HG02885 (cell line): ENCODE data around the gene GRP.

Source experiments
- ATAC-seq: cut with Tn5 transposase; IDR thresholded peaks from one replicate; pipeline ENCODE4 v1.9.1; 2021; ENCODE audit warnings: mild to moderate bottlenecking; ENCODE audit not compliant: unreplicated experiment, poor library complexity

Gene GRP

GRCh38 chr18:59266459-59266858, 46.5 kb downstream of the GRP start:
- no peak for ATAC-seq

DNA sequence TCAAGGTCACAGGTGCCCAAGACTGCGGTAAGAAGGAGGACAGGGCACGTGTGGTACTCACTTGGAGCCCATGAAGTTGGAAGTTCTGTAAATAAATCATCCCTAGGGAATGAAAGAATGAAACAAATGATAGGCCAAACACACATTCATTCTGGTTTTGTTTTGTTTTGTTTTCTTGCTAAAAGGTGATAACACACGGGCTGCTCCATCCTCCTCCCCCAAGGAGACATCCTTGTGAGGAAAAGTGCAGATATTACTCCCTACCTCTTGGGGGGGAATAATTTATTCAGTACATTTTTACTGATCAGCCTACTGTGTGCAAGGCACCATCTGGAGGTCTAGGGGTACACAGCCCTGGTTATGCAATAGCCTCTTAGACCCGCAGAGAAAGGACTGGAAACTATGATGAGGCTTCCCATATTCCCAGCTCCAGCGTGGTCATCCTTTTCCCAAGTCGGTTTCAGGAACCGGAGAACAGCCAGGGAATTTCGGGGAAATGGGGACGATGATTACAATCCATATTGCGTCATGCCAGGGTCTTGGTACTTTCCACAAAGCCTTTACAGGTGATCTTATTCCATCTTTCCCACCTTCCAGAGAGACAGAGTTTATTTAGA, 47.0 kb downstream of the GRP start:
- no peak for ATAC-seq

DNA sequence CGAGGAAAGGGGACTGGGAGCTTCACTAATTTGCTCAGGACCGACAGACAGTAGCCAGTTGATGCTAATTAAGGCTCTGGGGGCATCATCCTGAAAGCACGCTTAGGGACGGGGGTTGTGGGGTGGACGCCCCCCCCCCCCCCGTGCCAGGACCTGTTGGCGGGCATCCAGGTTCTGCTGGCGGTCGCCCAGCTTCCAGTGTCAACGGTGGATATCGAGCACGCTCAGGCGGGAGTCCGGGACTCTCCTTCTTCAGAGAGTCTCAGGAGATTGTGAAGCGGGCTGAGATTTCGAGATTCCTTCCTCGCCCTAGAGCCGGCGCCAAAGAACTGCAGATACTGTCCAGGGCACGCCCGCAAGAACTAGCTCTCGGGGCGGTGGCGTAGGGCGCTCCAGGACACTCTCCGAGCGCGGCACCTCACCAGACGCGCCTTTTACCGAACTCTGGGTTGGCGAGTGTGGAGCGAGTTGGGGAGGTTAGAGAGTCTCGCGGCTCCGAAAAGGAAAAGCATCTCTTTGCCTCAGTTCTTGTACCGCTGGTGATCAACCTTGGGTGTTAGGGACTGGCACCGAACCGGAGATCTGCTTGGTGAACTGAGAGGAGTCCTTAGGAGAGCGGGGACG, 47.7 kb downstream of the GRP start:
- no peak for ATAC-seq

- ATAC-seq = no peak
Observed at GRCh38 chr18:59268127-59268720, 48.3 kb downstream of the GRP start.

- ATAC-seq = peak; percentile 47
Observed at GRCh38 chr18:59268721-59269562, 49.0 kb downstream of the GRP start.

DNA sequence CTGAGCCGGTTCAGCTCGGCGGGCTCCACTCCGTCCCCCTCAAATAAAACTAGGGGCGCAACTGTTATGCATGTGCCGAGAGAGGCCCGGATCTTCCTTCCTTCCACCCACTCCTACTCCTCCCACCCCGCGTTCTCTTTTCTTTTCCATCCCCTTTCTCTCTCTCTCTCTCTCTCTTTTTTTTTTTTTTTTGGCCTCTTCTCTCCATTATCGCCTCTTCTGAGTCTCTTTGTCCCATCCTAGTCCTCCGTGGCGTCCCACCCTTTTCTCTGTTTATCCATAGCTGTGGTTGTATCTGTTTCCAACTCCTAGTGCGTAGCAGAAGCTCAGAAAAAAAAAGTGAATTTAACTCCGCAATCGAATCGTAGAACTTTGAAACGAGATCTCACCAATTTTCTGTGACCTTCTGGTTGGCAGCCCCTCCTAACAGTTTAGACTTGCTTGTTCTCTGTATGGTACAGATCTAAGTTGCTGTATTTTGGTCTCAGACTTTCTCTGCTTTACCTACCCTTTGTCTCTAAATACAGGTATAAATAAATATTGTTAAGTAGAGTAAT, 49.7 kb downstream of the GRP start:
- no peak for ATAC-seq

DNA sequence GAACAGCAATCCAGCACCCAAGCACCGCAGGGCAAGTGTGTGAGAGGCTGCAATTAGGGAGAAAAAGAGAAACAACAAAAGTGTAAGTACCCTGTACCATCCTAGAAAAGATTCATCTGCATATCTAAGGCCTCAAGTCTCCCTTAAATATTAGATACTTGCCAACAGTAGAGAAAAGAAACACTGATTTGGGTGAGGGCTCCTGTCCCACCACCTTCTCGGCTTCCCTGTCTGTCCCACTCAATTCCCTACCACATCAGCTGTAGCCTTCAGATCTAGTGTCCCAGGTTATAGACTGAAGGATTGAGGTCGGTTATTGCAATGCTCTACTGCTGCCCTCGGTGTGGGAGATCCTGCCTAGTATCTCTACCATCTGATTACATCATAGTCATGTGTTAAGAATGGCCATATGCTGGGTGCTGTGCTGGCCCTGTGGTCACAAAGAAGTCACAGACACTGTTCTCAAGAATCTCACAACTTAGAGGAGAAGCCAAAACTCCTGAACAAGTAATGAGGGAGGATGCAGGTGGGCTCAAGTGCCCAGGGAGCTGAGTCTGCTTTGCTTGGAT, 50.8 kb downstream of the GRP start:
- no peak for ATAC-seq

DNA sequence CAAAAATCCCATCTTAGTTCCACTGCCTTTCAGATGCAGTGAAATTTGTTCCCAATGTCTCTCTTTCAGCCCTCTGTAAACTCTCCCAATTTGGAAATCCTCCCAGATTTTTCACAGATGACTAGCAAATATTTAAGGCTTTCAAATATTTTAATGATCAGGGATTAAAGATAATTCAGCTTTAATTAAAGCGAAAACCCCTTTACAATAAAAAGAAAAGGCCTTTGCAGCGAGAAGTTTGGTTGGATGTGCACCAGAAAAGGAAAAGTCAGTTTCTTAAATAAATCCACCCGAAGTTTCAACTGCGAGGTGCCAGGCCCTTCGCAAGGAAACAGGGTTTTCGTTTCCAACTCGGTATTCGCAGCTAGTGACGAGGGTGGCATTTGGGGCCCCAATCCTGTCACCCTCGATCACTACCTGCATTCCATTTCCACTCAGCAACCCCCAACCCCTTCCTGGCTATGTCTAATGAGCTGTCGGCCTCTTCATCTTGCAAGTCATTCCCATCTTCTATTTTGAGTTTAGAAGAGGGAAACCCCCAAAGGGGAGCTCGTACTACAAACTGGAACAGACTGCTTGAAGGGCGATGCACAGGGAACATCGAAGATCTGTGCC, 51.8 kb downstream of the GRP start:
- no peak for ATAC-seq

DNA sequence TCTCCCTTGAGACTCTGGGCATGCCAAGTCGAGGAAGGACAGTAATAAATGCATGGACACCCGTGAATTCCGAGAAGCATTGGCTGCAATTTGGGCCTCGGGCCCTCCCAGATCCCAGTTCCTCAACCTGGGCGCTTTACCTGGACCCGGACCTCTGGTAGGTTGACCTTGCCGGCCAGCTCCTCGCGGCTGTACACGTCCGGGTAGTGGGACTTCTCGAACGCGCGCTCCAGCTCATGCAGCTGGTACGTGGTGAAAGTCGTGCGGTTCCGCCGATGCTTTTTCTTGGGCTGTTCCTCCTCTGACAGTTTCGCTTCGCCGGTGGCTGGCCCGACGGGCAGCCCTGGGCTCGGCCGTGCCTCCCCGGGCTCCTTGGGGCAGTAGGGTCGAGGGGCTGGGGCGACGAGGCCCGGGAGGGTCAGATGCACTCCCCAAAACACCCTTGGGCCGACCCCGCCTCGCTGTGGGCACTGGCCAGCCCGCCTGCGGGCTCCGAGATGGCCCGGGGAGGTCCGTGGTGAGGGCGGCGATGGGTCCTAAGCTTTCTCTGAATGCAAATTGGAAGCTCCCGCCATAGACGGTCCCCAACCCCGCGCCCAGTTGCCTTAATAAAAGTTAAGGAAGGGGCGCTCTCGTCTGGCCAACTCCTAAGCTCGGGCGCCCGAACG, 52.4 kb downstream of the GRP start:
- no peak for ATAC-seq

DNA sequence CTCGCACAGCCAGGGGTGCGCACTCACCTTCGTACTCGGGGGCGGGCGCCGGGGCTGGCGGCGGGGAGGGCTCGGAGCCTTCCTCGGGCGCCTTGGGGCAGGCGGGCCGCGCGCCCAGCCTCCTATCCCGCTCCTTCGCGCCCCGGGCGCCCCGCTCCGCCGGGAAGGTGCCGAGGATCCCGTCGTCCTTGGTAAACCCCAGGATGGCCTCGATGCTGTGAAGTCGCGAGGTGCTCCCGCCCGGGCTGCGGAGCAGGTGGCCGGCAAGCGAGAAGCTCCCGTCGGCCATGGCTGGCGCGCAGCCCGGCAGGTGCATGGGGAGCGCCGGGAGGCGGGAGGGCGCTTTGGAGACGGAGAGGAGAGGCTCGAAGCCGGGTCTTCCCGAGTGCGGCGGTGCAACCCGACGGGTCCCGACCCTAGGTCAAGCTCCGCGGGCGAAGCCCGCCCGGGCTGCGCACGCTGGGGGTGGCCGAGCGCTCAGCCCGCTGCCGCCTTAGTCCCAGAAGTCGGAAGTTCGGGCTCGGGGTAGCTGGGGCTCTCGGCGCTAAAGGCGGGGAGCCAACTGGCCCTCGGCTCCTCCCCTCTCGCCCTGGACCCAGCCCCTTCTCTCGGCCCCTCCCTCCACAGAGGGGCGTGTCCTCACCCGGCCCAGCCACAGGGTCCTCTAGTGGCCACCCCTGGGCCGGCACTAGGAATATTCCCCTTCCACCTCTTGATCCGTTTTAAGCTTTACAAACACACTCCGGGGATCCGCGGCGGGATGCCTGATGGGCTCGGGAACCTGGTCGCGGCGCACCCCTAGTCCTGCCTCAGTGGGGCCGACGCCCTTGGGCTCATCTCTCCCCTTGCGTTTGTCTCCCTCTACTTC, 53.2 kb downstream of the GRP start, which contains the start of gene RAX:
RAX (minus strand) TSS at position 564 of the 868 bp plus-strand sequence; CDS start at position 316, 248 bp downstream.
- peak; percentile 52 for ATAC-seq

GRCh38 chr18:59273759-59274532, 54.0 kb downstream of the GRP start:
- ATAC-seq = no peak

DNA sequence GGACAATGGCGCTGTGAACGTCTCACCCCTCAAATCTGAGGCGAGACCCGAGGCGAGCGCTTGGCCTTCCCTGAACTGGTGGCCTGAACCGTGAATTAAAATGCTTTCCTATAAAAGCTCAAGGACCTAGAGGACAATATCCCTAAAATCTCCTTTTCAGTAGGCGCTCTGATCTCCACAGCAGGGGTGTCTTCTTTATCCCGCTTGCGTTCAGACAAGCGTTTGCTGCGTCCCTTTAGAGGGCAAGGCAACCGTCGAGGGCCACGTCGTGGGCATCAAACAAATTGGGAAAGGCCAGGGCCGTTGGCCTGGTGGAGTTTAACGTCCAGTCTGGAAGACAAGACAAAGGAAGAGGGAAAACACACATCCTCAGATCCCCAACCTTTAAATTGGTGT, 54.6 kb downstream of the GRP start:
- ATAC-seq = no peak

GRCh38 chr18:59275406-59275949, 55.5 kb downstream of the GRP start:
- no peak for ATAC-seq

DNA sequence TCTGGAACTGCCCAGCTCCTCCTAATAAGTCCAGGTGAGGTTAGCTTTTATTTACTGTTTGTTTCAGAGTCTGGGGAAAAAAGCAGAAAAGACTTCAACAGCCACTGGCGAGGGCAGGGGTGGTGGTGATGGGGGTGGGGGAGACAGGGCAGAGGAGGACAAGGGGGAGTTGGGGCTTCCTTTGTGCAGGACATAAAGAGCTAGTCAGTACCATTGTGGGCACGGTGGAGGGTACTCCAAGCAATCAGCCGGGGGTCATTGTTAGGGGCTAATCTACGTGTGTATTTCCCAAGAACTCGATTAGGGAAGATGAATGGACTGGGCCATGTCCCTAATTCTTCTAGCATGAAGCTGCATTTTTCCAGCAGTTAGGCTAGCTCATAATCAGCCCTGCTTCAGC, 56.1 kb downstream of the GRP start:
- ATAC-seq = no peak

DNA sequence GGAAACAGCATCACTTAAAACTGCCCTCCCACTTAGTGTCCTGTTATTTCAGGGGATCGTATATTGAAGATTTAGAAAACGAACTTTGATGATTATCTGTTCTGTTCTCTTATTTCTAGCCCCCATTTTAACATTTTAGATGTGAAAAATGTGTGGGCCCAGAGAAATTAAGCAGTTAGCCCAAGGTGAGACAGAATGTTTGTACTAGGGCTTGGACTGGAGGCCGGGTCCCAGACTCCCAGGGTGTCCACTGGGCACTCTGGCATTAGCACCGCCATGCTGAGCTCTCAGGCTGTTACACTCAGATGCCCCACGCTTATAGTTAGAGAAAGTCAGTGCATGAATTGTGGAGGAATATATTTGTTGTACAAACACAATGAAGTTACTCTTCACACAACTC, 58.8 kb downstream of the GRP start:
- no peak for ATAC-seq

GRCh38 chr18:59279193-59279592, 59.2 kb downstream of the GRP start:
- no peak for ATAC-seq

DNA sequence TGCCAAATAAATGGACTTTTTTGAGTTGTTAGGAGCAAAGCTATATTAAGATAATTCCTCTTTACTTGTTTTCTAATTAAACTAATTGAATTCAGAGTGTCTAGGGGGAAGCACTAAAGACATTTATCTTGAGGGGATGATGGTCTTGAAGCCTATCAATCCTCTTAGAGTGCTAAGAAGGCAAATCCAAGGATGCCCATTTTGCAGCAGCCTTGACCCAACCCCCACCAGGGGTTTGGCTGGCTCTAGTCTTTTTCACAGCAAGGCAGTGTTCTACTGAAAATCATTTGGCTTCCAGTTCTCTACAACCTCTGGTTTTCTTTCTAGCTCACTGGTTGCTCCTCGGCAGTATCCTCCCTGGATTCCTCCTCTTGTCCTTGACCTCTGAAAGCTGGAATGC, 59.8 kb downstream of the GRP start:
- ATAC-seq = no peak
